IPS-18a (cell line): ENCODE measurements around the gene FOXR2.

Experiments used
- H3K27ac ChIP-seq: one replicate; pipeline ENCODE4 v1.5.1; 2013; ENCODE audit warnings: low read length
- H3K27me3 ChIP-seq: one replicate; pipeline ENCODE4 v1.6.1; 2013; ENCODE audit warnings: mild to moderate bottlenecking, low read length; ENCODE audit not compliant: control insufficient read depth, insufficient read depth
- H3K36me3 ChIP-seq: one replicate; pipeline ENCODE4 v1.6.1; 2013; ENCODE audit warnings: low read depth, low read length; ENCODE audit not compliant: control insufficient read depth
- H3K4me1 ChIP-seq: one replicate; pipeline ENCODE4 v1.6.1; 2013; ENCODE audit warnings: low read depth, low read length; ENCODE audit not compliant: control insufficient read depth
- H3K4me3 ChIP-seq: one replicate; pipeline ENCODE4 v1.5.1; 2013; ENCODE audit warnings: low read length
- H3K9ac ChIP-seq: one replicate; pipeline ENCODE4 v1.6.1; 2013; ENCODE audit warnings: mild to moderate bottlenecking, low read length, moderate library complexity
- H3K9me3 ChIP-seq: one replicate; pipeline ENCODE4 v1.6.1; 2013; ENCODE audit warnings: low read depth, low read length; ENCODE audit not compliant: control insufficient read depth

Gene FOXR2

DNA sequence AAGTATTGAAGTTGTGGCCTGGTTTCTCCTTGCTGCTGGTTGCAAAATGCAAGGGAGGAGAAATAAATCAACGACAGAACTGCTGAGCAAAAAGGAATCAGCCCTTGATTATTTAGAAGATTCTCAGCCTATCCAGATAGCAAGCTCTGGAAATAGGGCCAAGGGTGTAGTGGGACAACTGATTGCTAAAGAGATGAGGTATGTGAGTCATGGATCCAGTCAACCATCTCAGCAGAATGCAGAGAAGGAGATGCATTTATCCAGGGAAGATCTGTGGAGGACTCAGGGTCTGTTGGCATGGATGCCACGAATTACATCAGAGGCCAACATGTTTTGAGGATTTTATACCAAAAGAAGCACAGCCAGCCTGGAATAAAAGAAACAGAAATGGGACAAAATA is 36.7 kb downstream of the FOXR2 start:
- no peak overlapping the region for H3K4me3 ChIP-seq
- H3K9ac ChIP-seq: no peak overlapping the region
- no peaks in the 10 kb centered on the region for H3K36me3 ChIP-seq
- no peaks in the 10 kb centered on the region for H3K27me3 ChIP-seq
- H3K9me3 ChIP-seq: peaks cover 62% of the 10 kb centered on the region
- H3K27ac ChIP-seq: no peak overlapping the region
- H3K4me1 ChIP-seq: no peaks in the 10 kb centered on the region

DNA sequence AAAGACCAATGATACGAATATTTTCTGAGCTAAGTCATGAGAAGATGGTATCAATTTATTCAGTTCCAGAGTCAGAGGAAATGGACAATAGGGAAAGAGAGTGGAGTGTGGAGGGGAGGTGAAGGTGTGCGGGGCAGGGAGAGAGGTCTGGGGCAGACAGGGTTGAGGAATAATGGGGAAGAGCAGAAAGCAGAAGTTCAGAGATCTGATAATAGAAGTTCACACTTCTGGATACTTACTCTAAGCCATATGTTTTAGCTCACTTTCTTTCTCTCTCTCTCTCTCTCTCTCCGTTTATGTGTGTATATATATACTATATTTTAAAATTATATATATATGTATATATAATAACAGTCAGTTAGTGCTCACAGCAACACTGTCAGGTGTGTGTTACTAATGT is 40.4 kb downstream of the FOXR2 start:
- no peak overlapping the region for H3K27ac ChIP-seq
- H3K9me3 ChIP-seq: peaks cover 53% of the 10 kb centered on the region
- no peak overlapping the region for H3K9ac ChIP-seq
- H3K4me3 ChIP-seq: no peak overlapping the region
- H3K4me1 ChIP-seq: no peaks in the 10 kb centered on the region
- H3K27me3 ChIP-seq: no peaks in the 10 kb centered on the region
- no peaks in the 10 kb centered on the region for H3K36me3 ChIP-seq

DNA sequence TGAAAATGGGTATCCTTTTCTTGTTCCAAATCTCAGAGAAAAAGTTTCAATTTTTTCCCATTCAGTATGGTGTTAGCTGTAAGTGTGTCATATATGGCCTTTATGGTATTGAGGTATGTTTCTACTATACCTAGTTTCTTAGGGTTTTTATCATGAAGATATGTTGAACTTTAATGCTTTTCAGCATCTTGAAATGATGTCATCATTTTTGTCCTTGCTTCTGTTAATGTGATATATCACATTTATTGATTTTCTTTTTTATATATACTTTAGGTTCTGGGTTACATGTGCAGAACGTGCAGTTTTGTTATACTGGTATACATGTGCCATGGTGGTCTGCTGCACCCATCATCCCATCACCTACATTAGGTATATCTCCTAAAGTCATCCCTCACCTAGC is 44.9 kb downstream of the FOXR2 start:
- Histone ChIP-seq H3K4me1 (no peaks in the 10 kb centered on the region), H3K9me3 (peaks cover 29% of the 10 kb centered on the region), H3K36me3 (no peaks in the 10 kb centered on the region), H3K4me3 (no peak overlapping the region), H3K9ac (no peak overlapping the region), H3K27me3 (no peaks in the 10 kb centered on the region), H3K27ac (no peak overlapping the region)
